ENCODE data around the gene EML2.
"Not testable (repeated sequence)": the region's sequence is repeated elsewhere in the genome, so short reads cannot be mapped to it uniquely, and the experiment has no call there.

EML2 gene

GRCh38 chr19:45638930-45639729 is at the start of gene EML2:
TSS of gene EML2 (minus strand) at chr19:45639397. CDS start at chr19:45639376, 21 bp downstream.
- peak; percentile 49 for DNase-seq (ENCODE audit: low read depth)

- no peak for DNase-seq (ENCODE audit: low read depth)
Observed at GRCh38 chr19:45687599-45687998, 48.4 kb upstream of the EML2 start.

- not testable (repeated sequence) for DNase-seq (ENCODE audit: low read depth)
Observed at GRCh38 chr19:45685045-45685444, 45.8 kb upstream of the EML2 start.

- no peak for DNase-seq (ENCODE audit: low read depth)
Observed at GRCh38 chr19:45682908-45683307, 43.7 kb upstream of the EML2 start.

GRCh38 chr19:45682117-45682516 is 42.9 kb upstream of the EML2 start:
- DNase-seq (ENCODE audit: low read depth): no peak

- peak; percentile 82 for DNase-seq (ENCODE audit: low read depth)
Observed at GRCh38 chr19:45681391-45682015, 42.3 kb upstream of the EML2 start.

GRCh38 chr19:45677351-45678230 is 38.4 kb upstream of the EML2 start:
- peak; percentile 87 for DNase-seq (ENCODE audit: low read depth)

GRCh38 chr19:45676851-45677263 is 37.7 kb upstream of the EML2 start:
- no peak for DNase-seq (ENCODE audit: low read depth)

GRCh38 chr19:45674946-45675345 is 35.7 kb upstream of the EML2 start:
- DNase-seq (ENCODE audit: low read depth): no peak

- DNase-seq (ENCODE audit: low read depth): peak; percentile 72
Observed at GRCh38 chr19:45670670-45671453, 31.7 kb upstream of the EML2 start.

GRCh38 chr19:45668342-45668871 is 29.2 kb upstream of the EML2 start:
- DNase-seq (ENCODE audit: low read depth): no peak

- DNase-seq (ENCODE audit: low read depth): peak; percentile 60
Observed at GRCh38 chr19:45667620-45668341, 28.6 kb upstream of the EML2 start, which contains the start of gene GIPR. TSS of gene GIPR (plus strand) at chr19:45668221. CDS start at chr19:45669521, 1,300 bp downstream.

GRCh38 chr19:45664575-45664974 is 25.4 kb upstream of the EML2 start:
- no peak for DNase-seq (ENCODE audit: low read depth)

- no peak for DNase-seq (ENCODE audit: low read depth)
Observed at GRCh38 chr19:45663800-45664199, 24.6 kb upstream of the EML2 start.

- DNase-seq (ENCODE audit: low read depth): no peak
Observed at GRCh38 chr19:45660636-45661035, 21.4 kb upstream of the EML2 start.

- DNase-seq (ENCODE audit: low read depth): no peak
Observed at GRCh38 chr19:45659096-45659729, 20.0 kb upstream of the EML2 start.

GRCh38 chr19:45657520-45658167 is 18.4 kb upstream of the EML2 start:
- no peak for DNase-seq (ENCODE audit: low read depth)

- no peak for DNase-seq (ENCODE audit: low read depth)
Observed at GRCh38 chr19:45655073-45655472, 15.9 kb upstream of the EML2 start.

GRCh38 chr19:45653634-45654033 is 14.4 kb upstream of the EML2 start:
- peak; percentile 33 for DNase-seq (ENCODE audit: low read depth)

- DNase-seq (ENCODE audit: low read depth): no peak
Observed at GRCh38 chr19:45650722-45651121, 11.5 kb upstream of the EML2 start.
